Measurements from ENCODE around the gene PWP2.

PWP2 gene

DNA sequence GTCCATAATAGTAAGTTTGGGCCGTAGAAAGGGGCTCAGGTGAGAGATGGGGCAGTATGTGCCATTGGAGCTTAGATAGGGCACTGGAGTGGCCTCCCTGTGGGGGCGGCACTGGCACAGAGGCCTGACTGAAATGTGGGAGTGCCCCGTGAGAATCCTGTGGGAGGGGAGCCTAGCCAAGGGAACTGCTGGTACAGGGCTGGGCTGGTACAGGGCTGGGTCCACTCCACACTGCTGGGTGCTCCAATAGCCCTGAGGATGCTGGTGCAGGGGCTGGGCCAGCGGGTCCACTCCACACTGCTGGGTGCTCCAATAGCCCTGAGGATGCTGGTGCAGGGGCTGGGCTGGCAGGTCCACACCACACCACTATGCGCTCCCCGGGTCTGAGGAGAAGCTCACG lies 44.8 kb upstream of the PWP2 start:
- TF ChIP-seq, protein P1, sequence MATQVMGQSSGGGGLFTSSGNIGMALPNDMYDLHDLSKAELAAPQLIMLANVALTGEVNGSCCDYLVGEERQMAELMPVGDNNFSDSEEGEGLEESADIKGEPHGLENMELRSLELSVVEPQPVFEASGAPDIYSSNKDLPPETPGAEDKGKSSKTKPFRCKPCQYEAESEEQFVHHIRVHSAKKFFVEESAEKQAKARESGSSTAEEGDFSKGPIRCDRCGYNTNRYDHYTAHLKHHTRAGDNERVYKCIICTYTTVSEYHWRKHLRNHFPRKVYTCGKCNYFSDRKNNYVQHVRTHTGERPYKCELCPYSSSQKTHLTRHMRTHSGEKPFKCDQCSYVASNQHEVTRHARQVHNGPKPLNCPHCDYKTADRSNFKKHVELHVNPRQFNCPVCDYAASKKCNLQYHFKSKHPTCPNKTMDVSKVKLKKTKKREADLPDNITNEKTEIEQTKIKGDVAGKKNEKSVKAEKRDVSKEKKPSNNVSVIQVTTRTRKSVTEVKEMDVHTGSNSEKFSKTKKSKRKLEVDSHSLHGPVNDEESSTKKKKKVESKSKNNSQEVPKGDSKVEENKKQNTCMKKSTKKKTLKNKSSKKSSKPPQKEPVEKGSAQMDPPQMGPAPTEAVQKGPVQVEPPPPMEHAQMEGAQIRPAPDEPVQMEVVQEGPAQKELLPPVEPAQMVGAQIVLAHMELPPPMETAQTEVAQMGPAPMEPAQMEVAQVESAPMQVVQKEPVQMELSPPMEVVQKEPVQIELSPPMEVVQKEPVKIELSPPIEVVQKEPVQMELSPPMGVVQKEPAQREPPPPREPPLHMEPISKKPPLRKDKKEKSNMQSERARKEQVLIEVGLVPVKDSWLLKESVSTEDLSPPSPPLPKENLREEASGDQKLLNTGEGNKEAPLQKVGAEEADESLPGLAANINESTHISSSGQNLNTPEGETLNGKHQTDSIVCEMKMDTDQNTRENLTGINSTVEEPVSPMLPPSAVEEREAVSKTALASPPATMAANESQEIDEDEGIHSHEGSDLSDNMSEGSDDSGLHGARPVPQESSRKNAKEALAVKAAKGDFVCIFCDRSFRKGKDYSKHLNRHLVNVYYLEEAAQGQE (IDR thresholded peaks at IDR 0.05; ENCODE audit: insufficient read depth in 1 of 2, low read depth in 2 of 2, low read length in 2 of 2) = no peak
- TF ChIP-seq POLR2AphosphoS5 (IDR thresholded peaks at IDR 0.05; ENCODE audit: low read depth, low read length) (no peak), TAF1 (IDR thresholded peaks at IDR 0.05; ENCODE audit: borderline replicate concordance, insufficient read depth, low read length) (no peak), FOXP2 (optimal IDR thresholded peaks at IDR 0.05; ENCODE audit: borderline replicate concordance, extremely low read depth, extremely low read length, insufficient read depth) (no peak), SIN3A (IDR thresholded peaks at IDR 0.05; ENCODE audit: borderline replicate concordance, insufficient read depth, low read length) (no peak)

GRCh38 chr21:44063151-44063912 lies 43.9 kb upstream of the PWP2 start:
- TF ChIP-seq, protein P1 (IDR thresholded peaks at IDR 0.05; ENCODE audit: insufficient read depth in 1 of 2, low read depth in 2 of 2, low read length in 2 of 2) = no peak
- TF ChIP-seq FOXP2 (optimal IDR thresholded peaks at IDR 0.05; ENCODE audit: borderline replicate concordance, extremely low read depth, extremely low read length, insufficient read depth) (no peak), POLR2AphosphoS5 (IDR thresholded peaks at IDR 0.05; ENCODE audit: low read depth, low read length) (no peak), TAF1 (IDR thresholded peaks at IDR 0.05; ENCODE audit: borderline replicate concordance, insufficient read depth, low read length) (no peak), SIN3A (IDR thresholded peaks at IDR 0.05; ENCODE audit: borderline replicate concordance, insufficient read depth, low read length) (no peak)

GRCh38 chr21:44064852-44065403 lies 42.3 kb upstream of the PWP2 start:
- TF ChIP-seq POLR2AphosphoS5 (IDR thresholded peaks at IDR 0.05; ENCODE audit: low read depth, low read length) (no peak), SIN3A (IDR thresholded peaks at IDR 0.05; ENCODE audit: borderline replicate concordance, insufficient read depth, low read length) (no peak), TAF1 (IDR thresholded peaks at IDR 0.05; ENCODE audit: borderline replicate concordance, insufficient read depth, low read length) (no peak), FOXP2 (optimal IDR thresholded peaks at IDR 0.05; ENCODE audit: borderline replicate concordance, extremely low read depth, extremely low read length, insufficient read depth) (no peak)
- TF ChIP-seq, protein P1 (IDR thresholded peaks at IDR 0.05; ENCODE audit: insufficient read depth in 1 of 2, low read depth in 2 of 2, low read length in 2 of 2) = no peak

DNA sequence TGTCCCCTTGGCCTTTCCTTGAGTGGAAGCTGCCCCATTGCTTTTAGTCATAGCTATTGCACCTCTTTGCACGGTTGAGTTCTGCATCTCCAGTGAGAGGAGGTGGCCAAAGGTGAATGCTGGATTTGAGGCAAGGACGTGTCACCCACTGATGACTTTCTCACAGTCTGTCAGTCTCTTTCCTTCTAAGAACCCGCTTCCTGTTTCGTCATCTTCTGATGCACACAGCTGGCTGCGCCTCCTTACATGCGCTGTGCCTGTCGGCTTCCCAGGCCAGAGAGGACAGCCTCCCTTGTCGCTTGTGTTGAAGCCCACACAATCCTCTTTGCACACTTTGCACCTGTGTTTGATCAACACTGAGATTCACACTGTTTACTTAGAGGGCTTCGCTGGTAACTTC lies 41.8 kb upstream of the PWP2 start:
- TF ChIP-seq SIN3A (IDR thresholded peaks at IDR 0.05; ENCODE audit: borderline replicate concordance, insufficient read depth, low read length) = no peak
- no peak for TF ChIP-seq TAF1 (IDR thresholded peaks at IDR 0.05; ENCODE audit: borderline replicate concordance, insufficient read depth, low read length)
- TF ChIP-seq FOXP2 (optimal IDR thresholded peaks at IDR 0.05; ENCODE audit: borderline replicate concordance, extremely low read depth, extremely low read length, insufficient read depth) = peak; percentile 71
- no peak for TF ChIP-seq POLR2AphosphoS5 (IDR thresholded peaks at IDR 0.05; ENCODE audit: low read depth, low read length)
- TF ChIP-seq, protein P1 (IDR thresholded peaks at IDR 0.05; ENCODE audit: insufficient read depth in 1 of 2, low read depth in 2 of 2, low read length in 2 of 2) = no peak
